Measurements from ENCODE around the gene TGFB1I1.
"Not testable (repeated sequence)": the region's sequence is repeated elsewhere in the genome, so short reads cannot be mapped to it uniquely, and the experiment has no call there.

TGFB1I1 gene

GRCh38 chr16:31521368-31521767 lies 49.4 kb downstream of the TGFB1I1 start:
- DNase-seq, result no peak

GRCh38 chr16:31522071-31522470 lies 50.1 kb downstream of the TGFB1I1 start:
- DNase-seq, result no peak

DNA sequence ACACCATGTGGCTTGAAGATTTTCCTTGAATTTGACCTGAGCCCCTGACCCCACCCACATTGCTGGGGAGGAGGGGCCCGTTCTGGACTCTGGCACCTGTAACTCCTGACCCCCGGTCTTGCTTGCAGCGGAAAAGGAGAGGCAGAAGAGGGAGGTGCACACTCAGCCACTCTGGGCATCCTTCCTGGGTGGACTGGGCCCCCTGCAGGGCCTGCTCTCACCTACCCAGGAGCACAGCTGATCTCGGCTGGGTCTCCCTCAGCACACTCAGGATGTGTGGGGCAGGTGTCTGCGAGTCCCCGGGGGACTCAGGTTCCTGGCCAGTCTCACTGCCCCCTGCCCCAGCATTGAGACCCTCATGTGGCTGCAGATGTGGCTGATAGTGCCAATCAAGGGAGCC lies 51.8 kb downstream of the TGFB1I1 start:
- DNase-seq, result not testable (repeated sequence)

DNA sequence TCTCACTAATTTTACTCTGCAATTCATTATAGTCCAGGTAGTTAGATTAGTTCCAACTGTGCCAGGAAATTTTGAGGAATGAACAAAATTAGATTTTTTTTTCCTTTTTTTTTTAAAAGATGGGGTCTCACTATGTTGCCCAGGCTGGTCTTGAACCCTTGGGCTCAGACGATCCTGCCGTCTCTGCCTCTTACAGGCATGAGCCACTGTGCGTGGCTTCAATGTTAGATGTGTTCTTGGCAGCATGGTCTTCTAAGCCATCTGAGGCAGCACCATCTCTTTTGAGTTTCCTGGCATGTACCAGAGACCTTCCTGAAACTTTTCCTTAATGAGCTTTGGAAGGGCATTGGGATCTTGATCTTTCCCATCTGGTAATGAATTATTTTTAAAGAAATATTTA lies 53.2 kb downstream of the TGFB1I1 start:
- no peak for DNase-seq

Measured in islet precursor cell (in vitro differentiated cells).